Activated CD4-positive, alpha-beta T cell treated with anti-CD3 and anti-CD28 coated beads for 36 hours (primary cell): ENCODE results near the gene PACSIN2. TPM values are rescaled to one million over a fixed set of nuclear protein-coding genes. Genes with fewer than 3 reads are reported as not detected.

Experiments used
- ATAC-seq: fragments of 200-7000 bp; cut with Tn5 transposase; one replicate; pipeline ENCODE4 v1.10.0; 2021; ENCODE audit warnings: mild to moderate bottlenecking, moderate library complexity
- CTCF ChIA-PET: fragments of 350-600 bp; sonication (Branson Sonifier 250); formaldehyde crosslinking; loops from one replicate; lab custom pipeline; 2021; ENCODE audit warnings: antibody characterized with exemption; lab: Charles Lee
- POLR2A ChIA-PET: fragments of 350-600 bp; sonication (Branson Sonifier 250); formaldehyde crosslinking; loops from one replicate; lab custom pipeline; 2021; ENCODE audit warnings: antibody characterized with exemption, inconsistent platforms; lab: Charles Lee
- DNase-seq: peaks from one replicate; pipeline ENCODE4 v3.0.0-alpha.2; 2020
- H3K27ac Mint-ChIP-seq: one replicate; pipeline ENCODE4 v1.8.0; 2021; ENCODE audit warnings: mixed read lengths
- H3K27me3 Mint-ChIP-seq: one replicate; pipeline ENCODE4 v1.8.0; 2021; ENCODE audit warnings: mixed read lengths
- H3K36me3 Mint-ChIP-seq: one replicate; pipeline ENCODE4 v1.8.0; 2021; ENCODE audit warnings: low read depth, mixed read lengths
- H3K4me1 Mint-ChIP-seq: one replicate; pipeline ENCODE4 v1.8.0; 2021; ENCODE audit warnings: mixed read lengths
- H3K4me3 Mint-ChIP-seq: one replicate; pipeline ENCODE4 v1.8.0; 2021; ENCODE audit warnings: mild to moderate bottlenecking, moderate library complexity, mixed read lengths
- H3K9me3 Mint-ChIP-seq: one replicate; pipeline ENCODE4 v1.8.0; 2021; ENCODE audit warnings: low read depth, mixed read lengths
- intact Hi-C, 2 experiments: fragments of 100-400 bp; cut with DNase I in 1 of 2; cut with micrococcal nuclease in 1 of 2; formaldehyde crosslinking; loops; one replicate each; pipeline versions ENCODE4 v1.14.2 to v1.15.1; 2022 to 2024; cut with DNase I, micrococcal nuclease
- total RNA-seq, 2 experiments: library from RNA; stranded (reverse); gene quantifications; one replicate each; pipeline ENCODE4 v1.2.3, GENCODE V29; 2021

The PACSIN2 gene
- total RNA-seq, 2 experiments from 2014 or later: 27.9 to 28.1 TPM

DNA sequence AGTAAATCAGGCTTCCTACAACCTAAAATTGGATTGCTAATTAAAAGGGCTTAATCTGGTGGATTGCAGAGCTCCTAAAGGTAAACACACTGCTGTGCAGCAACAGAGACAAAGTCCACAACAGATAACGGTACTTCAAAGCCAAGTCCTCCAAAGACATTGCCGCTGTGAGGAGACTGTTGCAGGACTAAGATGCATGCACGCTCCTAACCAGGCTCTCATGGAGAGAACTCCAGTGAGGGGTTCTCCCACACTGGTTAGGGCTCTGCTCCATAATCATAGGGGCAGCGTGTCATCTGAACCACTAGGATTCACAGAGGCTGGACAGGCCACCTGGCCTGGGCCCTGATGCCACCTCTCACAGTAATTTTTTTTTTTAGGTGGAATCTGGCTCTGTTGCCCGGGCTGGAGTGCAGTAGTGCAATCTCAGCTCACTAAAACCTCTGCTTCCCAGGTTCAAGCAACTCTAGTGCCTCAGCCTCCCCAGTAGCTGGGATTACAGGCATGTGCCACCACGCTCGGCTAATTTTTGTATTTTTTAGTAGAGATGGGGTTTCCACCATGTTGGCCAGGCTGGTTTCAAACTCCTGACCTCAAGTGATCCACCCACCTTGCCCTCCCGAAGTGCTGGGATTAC is 101.0 kb downstream of the PACSIN2 start:
- ChIA-PET POLR2A (no interaction called here), CTCF (interaction anchor here (0.6 to 0.7 kb wide), 3 partner anchors 12 to 192 kb away, joined by 3 read pairs; no protein-coding TSS in a partner anchor)
- peaks cover 3% of the 10 kb centered on the region for H3K4me1 Mint-ChIP-seq

DNA sequence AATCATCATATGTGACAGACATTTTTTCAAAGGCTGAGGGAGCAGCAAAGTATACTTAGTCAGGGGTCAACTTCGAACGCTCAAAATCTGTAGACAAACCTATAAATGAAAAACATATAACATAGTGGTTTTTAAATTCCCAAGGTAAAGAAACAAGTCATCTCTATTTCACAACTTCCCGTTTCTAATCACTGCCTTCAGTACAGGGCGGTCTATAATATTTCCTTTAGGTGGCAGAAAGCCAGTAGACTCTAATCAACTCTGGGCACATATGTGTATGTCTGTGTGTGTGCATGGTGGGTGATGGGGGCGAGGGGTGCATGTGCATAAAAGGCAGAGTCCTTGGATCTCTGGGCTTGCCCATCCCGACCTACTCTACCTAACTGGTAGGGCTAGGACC is 102.9 kb downstream of the PACSIN2 start:
- Mint-ChIP-seq H3K27me3 (no peaks in the 10 kb centered on the region), H3K9me3 (no peaks in the 10 kb centered on the region), H3K36me3 (no peaks in the 10 kb centered on the region), H3K27ac (no peak overlapping the region), H3K4me3 (no peak overlapping the region), H3K4me1 (peaks cover 2% of the 10 kb centered on the region)
- ATAC-seq (no peak), DNase-seq (no peak)
- ChIA-PET CTCF (no interaction called here), POLR2A (no interaction called here)
- intact Hi-C loops: loop anchor here in 1 of 2 experiments (5.0 kb wide), 1 partner anchor 345 kb away; no protein-coding TSS in a partner anchor

More for the DNA sequence above, 101.0 kb downstream of the PACSIN2 start:
- no peaks in the 10 kb centered on the region for H3K9me3 Mint-ChIP-seq
- no peaks in the 10 kb centered on the region for H3K36me3 Mint-ChIP-seq
- no peak overlapping the region for H3K27ac Mint-ChIP-seq
- H3K4me3 Mint-ChIP-seq: no peak overlapping the region
- DNase-seq (no peak), ATAC-seq (no peak)
- intact Hi-C loops: loop anchor here in 1 of 2 experiments (5.0 kb wide), 1 partner anchor 347 kb away; no protein-coding TSS in a partner anchor
- H3K27me3 Mint-ChIP-seq: no peaks in the 10 kb centered on the region

DNA sequence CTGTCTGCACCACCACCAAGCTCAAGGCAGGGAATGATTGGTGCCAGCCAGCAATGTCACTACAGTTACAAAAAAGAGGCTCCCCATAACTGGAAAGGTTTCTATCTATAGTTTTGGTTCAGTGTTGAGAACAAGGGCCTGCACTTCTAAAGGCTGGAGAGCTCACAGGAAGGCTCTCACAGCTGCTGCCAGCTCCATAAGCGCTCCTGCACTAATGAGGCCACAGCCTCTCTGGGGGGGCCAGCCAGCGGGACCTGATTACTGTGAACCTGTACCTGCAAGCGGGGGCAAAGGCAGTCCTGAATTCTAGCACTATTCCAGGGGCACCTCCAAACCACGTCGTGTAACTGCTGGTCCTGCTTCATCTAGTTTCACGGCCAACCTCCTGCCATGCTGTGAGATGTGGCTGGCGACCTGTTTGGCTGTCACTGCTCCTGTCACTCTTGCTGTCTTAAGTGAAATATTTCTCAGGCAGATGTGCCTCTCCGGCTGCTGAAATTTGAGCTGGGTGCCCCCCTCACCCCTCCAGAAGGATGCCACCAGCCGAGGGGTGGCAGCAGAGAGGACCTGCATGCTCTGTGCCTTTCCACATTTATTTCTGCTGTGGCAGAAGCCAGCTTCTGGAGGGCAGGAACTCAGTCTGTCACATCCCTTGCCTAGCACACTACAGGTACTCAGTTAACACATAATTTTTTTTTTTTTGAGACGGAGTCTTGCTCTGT is 104.6 kb downstream of the PACSIN2 start:
- Mint-ChIP-seq H3K9me3 (no peaks in the 10 kb centered on the region), H3K36me3 (peaks cover 2% of the 10 kb centered on the region), H3K4me1 (no peaks in the 10 kb centered on the region), H3K27me3 (no peaks in the 10 kb centered on the region), H3K27ac (no peak overlapping the region), H3K4me3 (no peak overlapping the region)
- CTCF ChIA-PET: no interaction called here
- intact Hi-C loops: loop anchor here in 1 of 2 experiments (5.0 kb wide), 1 partner anchor 343 kb away; no protein-coding TSS in a partner anchor
- DNase-seq (no peak), ATAC-seq (no peak)
- POLR2A ChIA-PET: interaction anchor here (0.5 kb wide), 1 partner anchor 140 kb away, joined by 3 read pairs; no protein-coding TSS in a partner anchor

DNA sequence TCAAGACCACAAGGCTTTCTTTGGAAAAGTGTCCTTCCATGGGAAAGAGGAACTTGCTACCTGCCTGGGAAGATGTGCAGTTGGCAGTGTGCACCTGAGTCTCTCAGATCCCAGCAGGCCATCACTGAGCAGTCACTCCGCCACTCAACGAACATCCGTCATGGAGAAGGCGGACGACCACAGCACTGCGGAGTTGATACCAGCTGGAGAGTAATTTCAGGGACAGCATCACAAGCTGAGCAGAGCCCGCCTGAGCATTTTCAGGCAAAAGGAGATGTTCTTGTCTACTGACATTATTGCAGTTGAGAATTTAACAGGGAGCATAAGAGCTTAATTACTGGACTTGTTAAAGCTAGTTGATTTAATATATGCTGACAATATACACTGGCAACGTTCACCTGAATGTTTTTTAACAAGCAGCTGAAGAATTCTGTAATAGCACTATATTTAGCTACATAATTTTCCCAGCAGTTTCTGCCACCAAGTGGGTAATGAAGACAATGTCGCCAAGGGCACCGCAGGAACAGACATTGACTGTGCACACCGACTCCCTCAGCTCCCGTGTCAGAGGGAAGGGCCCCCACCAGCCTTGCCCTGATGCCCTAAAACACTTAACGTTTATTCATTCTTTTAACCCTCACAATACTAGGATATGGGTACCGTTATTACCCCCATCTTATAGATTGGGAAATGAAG is 105.4 kb downstream of the PACSIN2 start:
- H3K9me3 Mint-ChIP-seq: no peaks in the 10 kb centered on the region

DNA sequence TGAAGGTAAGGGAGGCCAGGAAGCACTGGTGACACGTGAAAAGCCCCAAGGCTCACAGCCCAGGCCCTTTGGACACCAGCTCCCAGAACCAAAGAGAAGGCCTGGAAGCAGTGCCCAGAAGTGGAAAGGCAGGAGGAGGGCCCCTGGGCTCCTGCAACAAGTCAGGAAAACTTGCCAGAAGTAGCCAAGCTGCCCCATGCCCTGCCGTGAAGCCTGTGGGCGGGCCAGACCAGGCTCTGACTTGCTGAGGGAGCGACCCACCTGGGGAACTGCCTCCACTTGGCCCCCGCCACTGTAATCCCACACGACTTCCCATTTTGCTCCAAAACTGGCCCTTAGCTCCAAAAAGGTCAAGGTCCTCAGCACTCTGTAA is 106.6 kb downstream of the PACSIN2 start:
- ATAC-seq (no peak), DNase-seq (no peak)
- H3K9me3 Mint-ChIP-seq: no peaks in the 10 kb centered on the region
- intact Hi-C loops: no loop called here
- no peak overlapping the region for H3K27ac Mint-ChIP-seq
- POLR2A ChIA-PET: no interaction called here
- CTCF ChIA-PET: no interaction called here
- H3K4me1 Mint-ChIP-seq: no peaks in the 10 kb centered on the region
- peaks cover 5% of the 10 kb centered on the region for H3K36me3 Mint-ChIP-seq
- no peak overlapping the region for H3K4me3 Mint-ChIP-seq
- no peaks in the 10 kb centered on the region for H3K27me3 Mint-ChIP-seq

More for the DNA sequence above, 105.4 kb downstream of the PACSIN2 start:
- ATAC-seq (no peak), DNase-seq (no peak)
- ChIA-PET CTCF (no interaction called here), POLR2A (interaction anchor here (0.5 kb wide), 1 partner anchor 141 kb away, joined by 3 read pairs; no protein-coding TSS in a partner anchor)
- H3K27ac Mint-ChIP-seq: no peak overlapping the region
- H3K36me3 Mint-ChIP-seq: peaks cover 2% of the 10 kb centered on the region
- H3K27me3 Mint-ChIP-seq: no peaks in the 10 kb centered on the region
- H3K4me1 Mint-ChIP-seq: no peaks in the 10 kb centered on the region
- H3K4me3 Mint-ChIP-seq: no peak overlapping the region
- intact Hi-C loops: loop anchor here in 1 of 2 experiments (5.0 kb wide), 1 partner anchor 342 kb away; no protein-coding TSS in a partner anchor

DNA sequence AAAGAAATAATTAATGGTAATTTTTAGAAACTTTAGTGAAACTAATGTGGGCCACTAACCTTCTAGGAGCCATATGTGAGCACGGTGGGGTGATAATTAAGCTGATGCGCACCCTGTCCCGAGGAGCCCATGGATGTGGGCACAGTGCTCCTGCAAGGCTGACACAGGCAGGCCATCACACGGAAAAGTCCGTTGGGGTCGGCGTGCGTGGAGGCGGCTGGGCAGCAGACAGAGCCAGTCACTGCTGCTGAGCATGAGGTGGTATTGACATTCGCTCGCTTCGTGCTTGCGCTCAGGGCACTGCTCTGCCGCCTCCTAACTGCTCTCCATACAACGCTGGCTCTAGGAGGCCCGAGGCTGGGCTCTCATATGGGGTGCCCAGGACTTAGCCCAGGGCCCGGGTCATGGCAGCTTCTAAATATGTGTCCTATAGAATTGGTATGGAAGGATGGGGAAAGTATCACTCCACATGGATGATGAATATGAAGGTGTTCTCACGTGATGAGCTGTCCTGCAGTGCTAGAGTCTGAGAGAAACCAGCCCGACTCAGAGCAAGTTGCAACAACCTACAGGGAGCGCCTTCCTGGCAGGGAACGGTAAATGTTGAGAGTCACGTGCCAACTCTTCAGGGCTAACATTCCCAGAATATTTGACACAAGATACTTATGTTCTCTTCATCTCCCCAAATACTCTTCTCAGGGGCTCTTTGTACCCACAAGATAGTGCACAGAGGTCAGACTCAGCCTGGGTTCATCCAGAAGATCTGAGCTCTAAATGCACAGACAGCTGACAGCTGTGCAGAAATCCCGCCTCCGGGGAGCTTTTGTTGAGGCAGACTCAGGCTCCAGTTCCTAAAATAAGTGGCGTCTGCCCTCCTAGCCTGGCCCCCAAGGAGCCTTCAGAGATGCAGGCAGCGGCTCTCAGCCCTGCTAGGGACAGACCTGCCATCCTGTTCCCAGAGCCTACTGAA is 107.3 kb downstream of the PACSIN2 start:
- POLR2A ChIA-PET: no interaction called here
- H3K4me1 Mint-ChIP-seq: no peaks in the 10 kb centered on the region
- CTCF ChIA-PET: no interaction called here
- H3K4me3 Mint-ChIP-seq: no peak overlapping the region
- ATAC-seq (no peak), DNase-seq (no peak)
- no peak overlapping the region for H3K27ac Mint-ChIP-seq
- H3K36me3 Mint-ChIP-seq: peaks cover 5% of the 10 kb centered on the region
- no peaks in the 10 kb centered on the region for H3K9me3 Mint-ChIP-seq
- intact Hi-C loops: no loop called here
- no peaks in the 10 kb centered on the region for H3K27me3 Mint-ChIP-seq

DNA sequence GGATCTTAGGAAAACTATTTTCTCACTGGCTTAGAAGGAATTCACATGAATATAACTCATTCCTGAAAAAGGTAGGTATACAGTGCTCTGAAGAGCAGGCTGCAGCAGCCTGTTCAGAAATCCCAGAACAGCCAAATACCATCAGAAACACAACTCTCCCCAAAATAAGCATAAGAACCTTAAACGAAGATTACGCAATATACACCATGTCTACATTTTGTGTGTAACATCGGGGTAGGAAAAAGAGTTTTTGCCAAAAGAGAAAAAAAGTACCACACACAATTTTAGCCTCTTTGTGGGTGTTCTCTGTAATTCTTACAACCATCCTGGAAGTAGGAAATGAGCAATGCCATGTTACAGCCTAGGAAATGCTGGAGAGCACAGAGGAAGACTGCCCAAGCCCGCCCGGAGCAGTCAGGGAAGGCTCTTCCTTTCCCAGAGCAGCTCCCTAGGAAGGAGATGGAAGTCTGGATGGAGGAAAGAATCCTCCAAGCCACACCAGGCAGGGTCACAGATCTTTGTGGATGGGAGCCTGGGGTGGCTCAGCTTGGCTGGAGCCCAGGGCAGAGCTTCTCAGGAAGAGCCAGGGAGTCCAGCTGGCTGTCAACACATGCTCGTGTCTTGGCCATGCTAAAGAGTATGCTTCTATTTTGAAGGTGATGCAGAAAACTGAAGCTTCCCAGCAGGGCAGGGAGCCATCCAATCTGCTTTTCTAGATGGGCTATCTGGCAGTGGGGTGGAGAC is 108.2 kb downstream of the PACSIN2 start:
- POLR2A ChIA-PET: no interaction called here
- Mint-ChIP-seq H3K27me3 (no peaks in the 10 kb centered on the region), H3K4me3 (no peak overlapping the region), H3K36me3 (peaks cover 5% of the 10 kb centered on the region), H3K4me1 (no peaks in the 10 kb centered on the region), H3K27ac (no peak overlapping the region), H3K9me3 (no peaks in the 10 kb centered on the region)
- DNase-seq (no peak), ATAC-seq (no peak)
- CTCF ChIA-PET: no interaction called here
- intact Hi-C loops: no loop called here

DNA sequence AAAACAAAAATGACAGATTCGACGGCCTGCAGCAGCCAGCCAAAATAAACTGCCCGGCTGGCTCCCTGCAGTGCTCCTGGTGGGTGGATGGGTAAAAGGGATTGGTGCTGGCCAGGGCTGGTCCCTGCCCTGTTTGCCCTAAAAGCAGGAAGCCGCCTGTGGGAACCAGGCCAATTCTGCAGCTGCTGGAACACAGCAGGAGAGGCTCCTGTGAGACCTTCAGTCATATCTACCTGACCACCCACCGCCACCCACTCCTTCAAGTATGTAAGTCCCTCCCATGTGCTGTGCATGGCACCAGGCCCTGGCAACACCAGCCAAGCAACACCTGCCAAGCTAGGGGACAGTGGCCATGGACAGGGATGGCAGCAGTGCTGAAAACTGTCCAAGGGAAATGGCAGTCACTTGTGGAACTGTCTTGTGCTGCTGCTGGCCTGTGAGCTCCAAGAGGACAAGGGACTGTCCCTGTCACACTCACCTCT is 109.2 kb downstream of the PACSIN2 start:
- ATAC-seq: no peak
- H3K36me3 Mint-ChIP-seq: peaks cover 5% of the 10 kb centered on the region
- intact Hi-C loops: no loop called here
- H3K4me3 Mint-ChIP-seq: no peak overlapping the region
- ChIA-PET CTCF (no interaction called here), POLR2A (no interaction called here)
- H3K4me1 Mint-ChIP-seq: no peaks in the 10 kb centered on the region
- H3K27ac Mint-ChIP-seq: no peak overlapping the region
- no peaks in the 10 kb centered on the region for H3K9me3 Mint-ChIP-seq
- DNase-seq: no peak
- no peaks in the 10 kb centered on the region for H3K27me3 Mint-ChIP-seq

DNA sequence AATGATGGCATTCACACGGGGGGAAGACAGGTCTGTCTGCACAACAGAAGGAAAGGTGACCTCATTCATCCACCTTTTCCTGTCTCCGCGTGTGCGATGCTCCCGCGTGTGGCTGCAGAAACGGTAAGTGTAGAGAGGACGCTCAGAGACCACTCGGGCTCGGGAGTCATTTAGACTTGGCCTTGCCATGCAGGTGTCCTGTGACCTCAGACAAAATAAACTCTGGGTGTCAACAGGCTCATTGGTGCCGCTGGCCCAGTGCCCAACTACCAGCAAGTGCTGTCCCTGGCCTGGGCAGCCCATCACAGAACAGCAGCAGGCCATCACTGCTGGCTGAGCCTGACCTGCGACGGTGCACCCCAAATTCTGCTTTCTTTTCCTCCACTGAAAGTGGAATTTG is 109.7 kb downstream of the PACSIN2 start:
- intact Hi-C loops: no loop called here
- CTCF ChIA-PET: no interaction called here
- POLR2A ChIA-PET: no interaction called here

DNA sequence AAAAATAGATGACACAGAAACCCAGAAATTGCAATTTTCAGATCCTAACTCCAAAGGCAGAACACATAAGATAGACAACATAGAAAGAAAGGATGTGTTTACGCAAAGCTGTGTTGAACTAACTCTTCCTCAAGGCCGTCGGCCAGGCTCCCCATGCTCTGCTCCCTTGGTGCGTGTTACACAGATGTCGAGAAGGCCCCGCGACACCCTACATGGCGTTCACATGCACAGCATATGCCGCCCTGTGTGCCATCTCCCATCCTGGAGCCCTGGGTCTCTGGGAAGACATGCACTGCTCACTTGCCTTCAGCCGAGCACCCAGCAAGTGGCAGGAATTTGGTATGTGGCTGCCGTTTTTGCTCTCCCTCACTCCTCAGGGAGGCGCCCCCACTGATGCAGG is 110.9 kb downstream of the PACSIN2 start:
- ChIA-PET CTCF (interaction anchor here (0.6 to 1.2 kb wide), 6 partner anchors 9 to 296 kb away, joined by 3 to 7 read pairs (median 4); no protein-coding TSS in a partner anchor), POLR2A (no interaction called here)
- H3K36me3 Mint-ChIP-seq: peaks cover 5% of the 10 kb centered on the region
- H3K4me1 Mint-ChIP-seq: no peaks in the 10 kb centered on the region
- intact Hi-C loops: no loop called here
- no peak for DNase-seq
- no peaks in the 10 kb centered on the region for H3K9me3 Mint-ChIP-seq
- no peaks in the 10 kb centered on the region for H3K27me3 Mint-ChIP-seq
- no peak overlapping the region for H3K4me3 Mint-ChIP-seq
- no peak overlapping the region for H3K27ac Mint-ChIP-seq
- ATAC-seq: no peak

More for the DNA sequence above, 109.7 kb downstream of the PACSIN2 start:
- H3K9me3 Mint-ChIP-seq: no peaks in the 10 kb centered on the region
- H3K27ac Mint-ChIP-seq: no peak overlapping the region
- H3K4me1 Mint-ChIP-seq: no peaks in the 10 kb centered on the region
- no peaks in the 10 kb centered on the region for H3K27me3 Mint-ChIP-seq
- ATAC-seq (no peak), DNase-seq (no peak)
- peaks cover 5% of the 10 kb centered on the region for H3K36me3 Mint-ChIP-seq
- H3K4me3 Mint-ChIP-seq: no peak overlapping the region
